Activated CD4-positive, alpha-beta T cell treated with anti-CD3 and anti-CD28 coated beads, Interleukin-2, amount 50 U/mL, for 1 hour (primary cell): ENCODE measurements around the gene ANO9.
"Not testable (repeated sequence)": the region's sequence is repeated elsewhere in the genome, so short reads cannot be mapped to it uniquely, and the experiment has no call there.

Experiments used
- DNase-seq: peaks from one replicate; pipeline ENCODE4 v3.0.0-alpha.2; 2020

ANO9 gene

GRCh38 chr11:452203-452744 is 10.5 kb upstream of the ANO9 start:
- no peak for DNase-seq

GRCh38 chr11:451738-452137 is 9.9 kb upstream of the ANO9 start:
- DNase-seq = no peak

GRCh38 chr11:450809-451451 is 9.1 kb upstream of the ANO9 start:
- DNase-seq = peak; percentile 80

GRCh38 chr11:449889-450808 is 8.3 kb upstream of the ANO9 start, which contains the start of gene PTDSS2:
TSS of gene PTDSS2 (plus strand) at chr11:450279. CDS start at chr11:450456, 177 bp downstream.
- DNase-seq = peak; percentile 93

- DNase-seq = peak; percentile 96
These were observed 6.3 kb upstream of the ANO9 start for GRCh38 chr11:447923-448731.

GRCh38 chr11:446891-447290 is 5.1 kb upstream of the ANO9 start:
- DNase-seq = no peak

- DNase-seq = no peak
These were observed 4.2 kb upstream of the ANO9 start for GRCh38 chr11:445765-446588.

- DNase-seq = no peak
These were observed 2.8 kb upstream of the ANO9 start for GRCh38 chr11:444396-445144.

- DNase-seq = no peak
These were observed 1.9 kb upstream of the ANO9 start for GRCh38 chr11:443542-444199.

GRCh38 chr11:442611-443081 is 835 bp upstream of the ANO9 start:
- DNase-seq = no peak

GRCh38 chr11:441043-441417 is 781 bp downstream of the ANO9 start:
- DNase-seq = no peak

- no peak for DNase-seq
These were observed 1.5 kb downstream of the ANO9 start for GRCh38 chr11:440065-441042.

- no peak for DNase-seq
These were observed 2.3 kb downstream of the ANO9 start for GRCh38 chr11:439315-440064.

- DNase-seq = no peak
These were observed 3.5 kb downstream of the ANO9 start for GRCh38 chr11:438101-438844.

- no peak for DNase-seq
These were observed 4.5 kb downstream of the ANO9 start for GRCh38 chr11:437228-437870.

GRCh38 chr11:434999-435740 is 6.6 kb downstream of the ANO9 start:
- DNase-seq = not testable (repeated sequence)

- DNase-seq = no peak
These were observed 7.3 kb downstream of the ANO9 start for GRCh38 chr11:434496-434895.
